Activated CD4-positive, alpha-beta T cell treated with anti-CD3 and anti-CD28 coated beads, Interleukin-2, amount 50 U/mL, for 24 hours (primary cell): ENCODE data around the gene WDR18.
A peak's percentile ranks its signal among the peaks of the same experiment; 100 is the strongest.
"Not testable (repeated sequence)": the region's sequence is repeated elsewhere in the genome, so short reads cannot be mapped to it uniquely, and the experiment has no call there.

Experiments
- DNase-seq, 2 donors: peaks; one replicate each; pipeline ENCODE4 v3.0.0-alpha.2; 2020; ENCODE audit warnings: low read depth in 1 of 2, low spot score in 1 of 2

Gene WDR18

GRCh38 chr19:1018393-1018792, 34.2 kb downstream of the WDR18 start:
- DNase-seq, result no peak

DNA sequence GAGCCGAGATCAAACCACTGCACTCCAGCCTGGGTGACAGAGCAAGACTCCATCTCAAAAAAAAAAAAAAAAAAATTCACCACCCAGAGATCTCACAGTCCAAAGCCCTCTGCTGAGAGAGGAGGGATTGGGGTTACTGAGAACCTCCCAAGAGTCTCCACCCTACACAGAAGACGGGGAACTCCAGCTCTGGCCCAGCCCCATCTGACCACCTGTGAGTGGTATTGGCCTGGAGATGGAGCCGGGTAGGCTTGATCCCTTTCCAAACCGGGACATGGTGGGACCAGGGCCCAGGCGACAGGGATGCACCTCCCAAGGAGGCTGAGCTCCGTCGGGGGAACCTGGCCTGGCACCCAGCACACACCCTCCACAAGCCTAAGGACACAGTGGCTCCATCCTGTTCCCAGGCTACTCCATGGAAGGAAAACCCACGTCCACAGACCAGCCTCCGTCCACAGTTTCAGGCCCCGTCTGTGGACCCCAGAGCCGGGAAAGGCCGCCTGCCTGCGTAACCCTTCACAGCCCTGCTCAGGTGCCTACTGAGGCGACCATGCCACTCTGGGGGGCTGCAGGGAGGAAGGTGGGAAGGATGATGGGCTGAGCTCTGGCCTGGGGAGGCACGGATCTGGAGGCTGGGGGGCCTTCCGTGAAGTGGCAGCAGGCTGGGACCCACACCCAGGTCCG, 34.9 kb downstream of the WDR18 start:
- DNase-seq, result no peak

DNA sequence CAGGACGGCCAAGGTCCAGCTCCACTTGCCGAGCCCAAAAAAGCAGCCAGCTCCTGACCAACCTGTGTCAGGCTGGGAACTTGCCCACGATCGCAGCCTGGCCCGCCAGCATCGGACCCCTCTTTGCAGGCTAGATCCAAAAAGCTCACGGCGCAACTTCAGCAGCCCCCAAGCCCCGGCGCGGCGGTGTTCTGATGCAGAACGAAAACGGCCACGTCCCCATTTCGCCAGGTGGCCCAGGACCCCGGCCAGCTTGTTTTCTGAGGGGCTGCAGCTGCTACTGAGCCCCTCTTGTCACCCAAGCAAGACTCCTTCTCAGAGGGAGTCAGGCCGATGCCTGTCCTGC, 35.4 kb downstream of the WDR18 start:
- DNase-seq, result no peak

GRCh38 chr19:1019980-1020867, 36.1 kb downstream of the WDR18 start:
- no peak for DNase-seq

- DNase-seq, result peak; percentile 91 to 95
Measured at GRCh38 chr19:1020868-1021425, 36.8 kb downstream of the WDR18 start, which contains the start of gene TMEM259. TSS of gene TMEM259 (minus strand) at chr19:1021123. CDS start at chr19:1020996, 127 bp downstream.

DNA sequence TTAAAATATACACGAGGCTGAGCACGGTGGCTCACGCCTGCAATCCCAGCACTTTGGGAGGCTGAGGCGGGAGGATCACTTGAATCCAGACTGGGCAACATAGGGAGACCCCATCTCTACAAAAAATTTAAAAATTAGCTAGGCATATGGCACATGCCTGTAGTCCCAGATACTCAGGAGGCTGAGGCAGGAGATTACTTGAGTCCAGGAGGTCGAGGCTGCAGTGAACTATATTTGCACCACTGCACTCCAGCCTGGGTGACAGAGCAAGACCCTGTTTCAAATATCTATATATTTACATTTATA, 39.7 kb downstream of the WDR18 start:
- DNase-seq, result not testable (repeated sequence)

GRCh38 chr19:1025080-1025479, 40.9 kb downstream of the WDR18 start:
- DNase-seq, result not testable (repeated sequence)

- DNase-seq, result peak in 1 of 2 donors; percentile 49
Measured at GRCh38 chr19:1025960-1026782, 42.0 kb downstream of the WDR18 start, which contains the start of gene CNN2. TSS of gene CNN2 (plus strand) at chr19:1026608. CDS start at chr19:1026662, 54 bp downstream.

DNA sequence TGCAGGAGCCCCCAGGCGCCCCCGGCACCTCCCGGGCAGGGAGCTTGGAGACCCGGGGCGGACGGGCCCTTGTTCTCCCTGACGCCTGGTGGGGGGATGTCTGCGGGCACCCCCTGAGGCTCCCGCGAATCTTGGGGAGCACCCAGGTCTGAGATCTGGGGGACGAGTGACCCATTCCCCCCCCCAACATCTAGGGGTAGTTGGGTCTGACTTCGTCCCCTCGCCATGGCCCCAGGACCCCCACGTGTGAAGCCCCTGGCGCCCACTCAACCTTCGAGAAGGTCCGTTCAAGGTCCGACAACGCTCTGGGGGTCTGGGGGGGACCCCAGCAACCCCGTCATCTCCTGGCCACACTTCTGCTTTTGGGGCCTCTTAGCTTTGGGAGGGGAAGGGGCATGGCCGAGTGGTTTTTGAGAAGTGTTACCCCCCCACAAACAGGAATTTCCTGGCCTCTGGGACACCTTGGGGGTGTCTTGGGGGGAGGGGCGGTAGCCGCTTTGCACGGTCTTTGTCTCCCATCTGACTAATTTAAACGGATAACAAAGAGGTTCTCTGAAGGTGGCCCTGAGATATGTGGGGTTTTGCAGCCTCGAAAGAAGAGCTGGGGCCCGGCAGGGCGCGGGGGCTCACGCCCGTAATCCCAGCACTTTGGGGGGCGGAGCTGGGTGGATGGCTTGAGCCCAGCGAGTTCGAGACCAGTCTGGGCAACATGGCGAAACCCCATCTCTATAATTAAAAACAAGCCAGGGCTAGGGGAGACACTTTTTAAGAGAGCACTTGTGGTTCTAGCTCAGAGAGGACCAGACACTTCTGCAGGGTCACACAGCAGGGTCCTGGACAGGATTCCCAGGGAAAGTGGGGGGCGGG, 42.9 kb downstream of the WDR18 start:
- DNase-seq, result no peak

- DNase-seq, result no peak
Measured at GRCh38 chr19:1027650-1028061, 43.5 kb downstream of the WDR18 start.

- peak in 1 of 2 donors; percentile 19 for DNase-seq
Measured at GRCh38 chr19:1028062-1028926, 44.1 kb downstream of the WDR18 start.

DNA sequence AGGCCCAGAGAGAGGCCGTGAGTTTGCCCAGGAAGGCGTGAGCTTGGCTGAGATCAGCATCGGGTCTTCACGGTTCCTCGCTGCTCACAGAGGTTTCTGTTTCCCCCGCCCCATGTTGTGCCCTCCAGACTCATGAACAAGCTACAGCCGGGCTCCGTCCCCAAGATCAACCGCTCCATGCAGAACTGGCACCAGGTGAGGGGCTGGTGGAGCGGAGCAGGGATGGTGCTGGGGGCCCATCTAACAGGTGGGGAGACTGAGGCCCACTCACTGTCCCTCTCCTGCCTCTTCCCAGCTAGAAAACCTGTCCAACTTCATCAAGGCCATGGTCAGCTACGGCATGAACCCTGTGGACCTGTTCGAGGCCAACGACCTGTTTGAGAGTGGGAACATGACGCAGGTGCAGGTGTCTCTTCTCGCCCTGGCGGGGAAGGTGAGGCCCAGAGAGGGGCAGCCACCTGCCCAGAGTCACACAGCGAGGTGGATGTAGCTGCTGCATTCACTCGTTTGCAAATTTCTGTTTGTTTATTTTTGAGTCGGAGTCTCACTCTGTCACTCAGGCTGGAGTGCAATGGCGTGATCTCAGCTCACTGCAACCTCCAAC, 48.2 kb downstream of the WDR18 start:
- DNase-seq, result no peak

- no peak for DNase-seq
Measured at GRCh38 chr19:1035998-1036621, 52.0 kb downstream of the WDR18 start.

- no peak for DNase-seq
Measured at GRCh38 chr19:1037621-1038064, 53.5 kb downstream of the WDR18 start.

GRCh38 chr19:1038978-1039645, 55.0 kb downstream of the WDR18 start:
- DNase-seq, result no peak

DNA sequence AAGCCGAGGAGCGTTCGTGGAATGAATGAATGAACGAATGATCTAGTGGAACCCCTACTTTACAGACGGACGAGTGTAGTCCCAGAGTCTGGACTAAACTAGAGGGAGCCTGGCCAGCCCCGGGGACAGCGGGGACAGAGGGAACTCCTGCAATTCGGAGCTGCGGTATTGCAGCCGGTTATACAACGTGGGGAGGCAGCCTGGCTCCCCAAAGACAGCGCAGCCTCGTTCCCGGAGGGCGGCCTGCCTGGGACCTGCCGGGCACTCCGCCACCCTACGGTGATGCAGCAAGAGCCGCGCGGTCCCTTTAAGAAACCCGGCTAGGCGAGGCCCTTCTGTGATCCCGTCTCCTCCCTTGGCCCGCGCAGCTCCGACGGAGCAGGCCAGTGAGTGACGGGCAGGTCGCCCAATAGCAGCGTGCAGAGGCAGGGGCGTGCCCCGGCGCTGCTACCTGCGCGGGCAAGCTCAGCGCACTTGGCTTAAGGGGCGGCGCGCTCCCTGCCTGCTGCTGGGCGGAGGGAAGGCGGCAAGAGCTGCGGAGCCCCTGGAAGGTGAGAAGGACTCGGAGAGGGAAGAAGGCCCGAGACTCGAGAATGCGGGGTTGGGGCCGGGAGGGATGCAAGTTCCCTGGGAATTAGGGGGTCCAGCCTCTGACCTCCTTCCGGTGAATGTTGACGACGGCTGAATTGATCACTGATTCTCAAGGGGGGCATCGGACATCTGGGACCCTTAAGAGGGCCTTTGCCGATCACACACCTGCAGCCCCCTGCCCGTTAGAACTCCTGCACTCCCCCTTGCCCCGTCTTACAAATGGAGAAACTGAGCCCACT, 55.7 kb downstream of the WDR18 start, which contains the start of gene ABCA7:
TSS of gene ABCA7 (plus strand) at position 462 of the 830 bp plus-strand sequence. CDS start 1,255 bp downstream, outside the sequence.
- peak; percentile 97 to 98 for DNase-seq
